Body of pancreas (tissue), 4 donors: ENCODE results near the gene NR3C2. TPM values are rescaled to one million over a fixed set of nuclear protein-coding genes. Genes with fewer than 3 reads are reported as not detected.

Experiments
- ATAC-seq: fragments of 150-250 bp; one replicate; pipeline ENCODE4 v1.9.1; 2016
- DNase-seq, 4 donors: peaks; one replicate each; pipeline ENCODE4 v3.0.0-alpha.2; 2019
- H3K27ac ChIP-seq, 4 donors: fragments of 200-600 bp; sonication (generic); 1 replicate in 3 of 4; 2 replicates in 1 of 4; pipeline versions ENCODE4 v1.5.1 to v1.6.1; 2016 to 2019; ENCODE audit warnings: mild to moderate bottlenecking in 1 of 4, mixed read lengths in 1 of 4, moderate library complexity in 1 of 4
- H3K27me3 ChIP-seq, 2 donors: fragments of 200-600 bp; sonication (generic); one replicate each; pipeline ENCODE4 v1.6.0; 2016; ENCODE audit warnings: mild to moderate bottlenecking in 1 of 2
- H3K36me3 ChIP-seq, 2 donors: fragments of 200-600 bp; sonication (generic); replicated peaks in 1 of 2; 2 replicates each; pipeline ENCODE4 v1.5.1; 2016; ENCODE audit warnings: low read depth in 2 of 2; ENCODE audit not compliant: insufficient read depth in 1 of 2
- H3K4me1 ChIP-seq: fragments of 200-600 bp; sonication (generic); one replicate; pipeline ENCODE4 v1.6.0; 2016
- H3K4me3 ChIP-seq, 2 donors: fragments of 200-600 bp; sonication (generic); 1 replicate in 1 of 2; 2 replicates in 1 of 2; pipeline ENCODE4 v1.5.1; 2016 to 2019
- H3K9me3 ChIP-seq, 3 donors: fragments of 200-600 bp; sonication (generic); 1 replicate in 2 of 3; 2 replicates in 1 of 3; pipeline ENCODE4 v1.5.1; 2016
- POLR2A ChIP-seq, 3 donors: fragments of 450-650 bp; IDR thresholded peaks; one replicate each; pipeline ENCODE4 v1.6.1; 2016; ENCODE audit warnings: antibody characterized with exemption in 3 of 3, mild to moderate bottlenecking in 2 of 3
- WGBS, 2 donors: methylation state at CpG; one replicate each; pipeline ENCODE4 v1.1.5; 2017; 5-methylcytosine and 5-hydroxymethylcytosine counted together
- intact Hi-C: fragments of 100-400 bp; cut with DNase I; formaldehyde crosslinking; loops from one replicate; pipeline ENCODE4 v1.15.1; 2023
- total RNA-seq, 2 donors: library from RNA; depleted of rRNA; stranded (reverse); fragments of >200 nt; gene quantifications; one replicate each; pipeline ENCODE4 v1.1.0, GENCODE V29; 2016
- TF ChIP-seq, protein P1 (sequence below), 7 experiments: fragments of 450-650 bp in 4 of 7; fragments of 200-600 bp in 3 of 7; sonication (generic) in 3 of 7; IDR thresholded peaks; one replicate each; pipeline ENCODE4 v1.5.1; 2016 to 2019; ENCODE audit warnings: antibody characterized with exemption in 7 of 7

NR3C2 gene
- total RNA-seq, 2 donors from 2014 or later: 14.8 to 18.8 TPM

DNA sequence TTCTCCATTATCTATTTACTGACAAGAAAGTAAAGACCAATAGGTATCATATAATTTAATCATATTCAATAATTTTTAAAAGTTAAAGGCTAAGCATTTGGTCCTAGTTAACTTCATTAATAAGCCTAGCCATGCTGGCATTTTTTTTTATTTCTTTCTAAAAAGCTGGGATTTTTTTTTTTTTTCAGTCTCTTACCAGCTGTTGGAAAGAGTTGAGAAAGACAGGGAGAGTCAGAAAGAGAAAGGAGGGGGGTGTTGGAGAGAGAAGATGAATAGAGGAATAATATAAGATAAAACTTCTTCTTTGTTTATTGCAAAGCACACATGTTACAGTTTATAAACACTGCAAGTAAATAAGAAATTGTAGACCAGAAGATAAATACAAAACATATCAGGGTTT lies 5.9 kb upstream of the NR3C2 start:
- Histone ChIP-seq H3K27ac (no peak overlapping the region), H3K4me3 (no peak overlapping the region), H3K4me1 (peaks cover 11% of the 10 kb centered on the region), H3K27me3 (no peaks in the 10 kb centered on the region), H3K9me3 (no peaks in the 10 kb centered on the region), H3K36me3 (no peaks in the 10 kb centered on the region)
- intact Hi-C loops: no loop called here
- ATAC-seq (no peak), DNase-seq (no peak)
- TF ChIP-seq, protein P1, sequence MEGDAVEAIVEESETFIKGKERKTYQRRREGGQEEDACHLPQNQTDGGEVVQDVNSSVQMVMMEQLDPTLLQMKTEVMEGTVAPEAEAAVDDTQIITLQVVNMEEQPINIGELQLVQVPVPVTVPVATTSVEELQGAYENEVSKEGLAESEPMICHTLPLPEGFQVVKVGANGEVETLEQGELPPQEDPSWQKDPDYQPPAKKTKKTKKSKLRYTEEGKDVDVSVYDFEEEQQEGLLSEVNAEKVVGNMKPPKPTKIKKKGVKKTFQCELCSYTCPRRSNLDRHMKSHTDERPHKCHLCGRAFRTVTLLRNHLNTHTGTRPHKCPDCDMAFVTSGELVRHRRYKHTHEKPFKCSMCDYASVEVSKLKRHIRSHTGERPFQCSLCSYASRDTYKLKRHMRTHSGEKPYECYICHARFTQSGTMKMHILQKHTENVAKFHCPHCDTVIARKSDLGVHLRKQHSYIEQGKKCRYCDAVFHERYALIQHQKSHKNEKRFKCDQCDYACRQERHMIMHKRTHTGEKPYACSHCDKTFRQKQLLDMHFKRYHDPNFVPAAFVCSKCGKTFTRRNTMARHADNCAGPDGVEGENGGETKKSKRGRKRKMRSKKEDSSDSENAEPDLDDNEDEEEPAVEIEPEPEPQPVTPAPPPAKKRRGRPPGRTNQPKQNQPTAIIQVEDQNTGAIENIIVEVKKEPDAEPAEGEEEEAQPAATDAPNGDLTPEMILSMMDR (IDR thresholded peaks at IDR 0.05): no peak
- no peak for TF ChIP-seq POLR2A (IDR thresholded peaks at IDR 0.05)

DNA sequence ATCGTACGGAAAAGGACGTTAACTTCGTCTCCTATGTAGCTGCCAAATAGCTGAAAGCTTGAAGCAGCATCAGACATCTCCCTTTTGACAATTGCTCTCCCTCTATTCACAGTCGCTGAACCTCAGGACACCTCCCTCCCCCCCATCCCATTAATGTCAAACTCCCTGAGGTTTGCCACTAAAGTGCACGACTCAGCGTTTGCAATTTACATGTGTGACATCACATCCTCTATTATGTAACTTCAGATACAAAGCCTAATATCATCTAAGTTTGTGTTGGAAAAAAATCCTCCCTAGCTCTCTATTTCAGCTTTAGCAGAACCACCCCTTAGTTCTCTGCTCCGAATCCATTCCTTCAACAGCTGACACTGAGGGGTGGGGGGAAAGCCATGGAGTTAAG lies 5.5 kb upstream of the NR3C2 start:
- intact Hi-C loops: no loop called here
- TF ChIP-seq POLR2A (IDR thresholded peaks at IDR 0.05): no peak
- TF ChIP-seq, protein P1 (IDR thresholded peaks at IDR 0.05): no peak
- ATAC-seq: no peak
- Histone ChIP-seq H3K4me1 (peaks cover 11% of the 10 kb centered on the region), H3K4me3 (no peak overlapping the region), H3K27me3 (no peaks in the 10 kb centered on the region), H3K27ac (no peak overlapping the region), H3K9me3 (no peaks in the 10 kb centered on the region), H3K36me3 (no peaks in the 10 kb centered on the region)
- peak in 2 of 4 donors; percentile 21 to 34 for DNase-seq
- WGBS, 2 donors: 9 to 16% methylated on average over 8 of the region's 8 CpGs

DNA sequence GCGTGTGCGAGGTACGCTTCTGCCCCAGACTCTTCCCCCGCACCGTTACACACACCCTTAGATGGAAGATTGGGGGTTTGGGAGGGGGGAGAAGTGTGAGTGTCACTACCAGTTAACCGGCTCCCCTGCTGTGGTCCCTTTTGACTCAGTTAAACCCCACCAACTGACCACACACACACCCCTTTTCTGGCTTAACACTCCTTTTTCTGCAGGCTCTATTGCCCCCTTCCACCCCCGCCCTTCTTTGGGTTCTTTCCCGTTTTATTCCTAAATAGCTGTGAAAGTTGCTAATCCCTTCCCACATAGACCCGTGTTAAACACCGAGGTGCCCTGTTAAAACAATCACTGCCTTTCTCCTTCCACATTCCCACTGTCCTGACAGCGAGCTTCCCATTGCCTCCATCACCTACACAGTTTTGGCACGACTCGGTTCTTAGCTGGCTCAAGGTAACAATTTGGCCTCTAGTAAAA lies 3.7 kb upstream of the NR3C2 start:
- DNase-seq (no peak), ATAC-seq (no peak)
- no peaks in the 10 kb centered on the region for H3K9me3 ChIP-seq
- no peaks in the 10 kb centered on the region for H3K27me3 ChIP-seq
- TF ChIP-seq, protein P1 (IDR thresholded peaks at IDR 0.05): no peak
- TF ChIP-seq POLR2A (IDR thresholded peaks at IDR 0.05): no peak
- H3K4me3 ChIP-seq: peak overlapping the region; percentile 57 to 79
- WGBS, 2 donors: 1 to 2% methylated on average over 13 of the region's 13 CpGs
- peaks cover 11% of the 10 kb centered on the region for H3K4me1 ChIP-seq
- peak overlapping the region in 3 of 4 donors; percentile 94 to 99 (median 97) for H3K27ac ChIP-seq
- intact Hi-C loops: no loop called here
- H3K36me3 ChIP-seq: no peaks in the 10 kb centered on the region

DNA sequence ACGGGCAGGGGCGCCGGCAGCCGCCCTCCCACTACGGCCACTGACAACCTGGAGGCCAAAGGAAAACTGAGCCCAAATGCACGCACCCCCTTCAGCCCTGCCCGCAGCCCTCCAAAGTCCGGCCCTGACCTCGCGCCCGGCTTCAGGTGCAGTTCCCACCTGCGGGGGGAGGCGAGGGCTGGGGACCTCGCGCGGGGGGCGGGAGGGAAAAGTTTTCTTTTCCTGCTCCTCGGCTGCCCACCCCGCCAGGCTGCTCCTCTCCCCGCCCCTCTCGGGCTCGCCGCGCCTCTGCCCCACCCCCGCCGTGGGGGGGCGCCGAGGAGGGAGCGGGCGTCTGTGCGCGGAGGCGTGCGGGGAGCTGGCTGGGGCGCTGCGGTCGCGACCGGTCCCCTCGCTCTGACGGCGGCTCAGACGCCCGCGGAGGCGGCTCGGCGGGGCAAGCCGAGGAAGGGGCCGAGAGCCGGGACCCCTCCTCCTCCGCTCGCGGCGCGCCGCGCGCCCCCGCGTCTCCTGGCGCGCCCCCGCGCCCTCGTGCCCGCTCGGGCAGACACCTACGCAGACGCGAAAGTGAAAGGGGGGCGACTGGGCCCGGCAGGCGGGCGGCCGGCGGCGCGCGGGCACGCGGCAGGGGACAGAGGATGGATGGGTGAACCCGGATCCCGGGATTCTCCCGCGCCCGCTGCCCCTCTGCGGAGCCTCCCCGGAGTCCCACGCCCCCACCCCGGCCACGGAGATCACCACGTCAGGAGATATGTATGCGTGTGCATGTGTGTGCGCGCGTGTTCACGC lies 3.1 kb upstream of the NR3C2 start:
- peak overlapping the region; percentile 57 to 79 for H3K4me3 ChIP-seq
- intact Hi-C loops: no loop called here
- H3K27me3 ChIP-seq: no peaks in the 10 kb centered on the region
- peak overlapping the region; percentile 65 to 99 (median 96) for H3K27ac ChIP-seq
- DNase-seq (peak; percentile 58 to 78 (median 68)), ATAC-seq (peak; percentile 24)
- no peak for TF ChIP-seq POLR2A (IDR thresholded peaks at IDR 0.05)
- TF ChIP-seq, protein P1 (IDR thresholded peaks at IDR 0.05): peak in 1 of 7 experiments; percentile 8
- H3K9me3 ChIP-seq: no peaks in the 10 kb centered on the region
- H3K4me1 ChIP-seq: peaks cover 16% of the 10 kb centered on the region
- no peaks in the 10 kb centered on the region for H3K36me3 ChIP-seq
- WGBS, 2 donors: 1 to 3% methylated on average over 14 to 77 of the region's 98 CpGs
